ENCODE data around the gene CDK2. TPM values are rescaled to one million over a fixed set of nuclear protein-coding genes. Genes with fewer than 3 reads are reported as not detected.

The CDK2 gene
- total and polyA plus RNA-seq, 9 of the 15 experiments (the other 6 are each of a cell fraction or from before 2014, with no cell fraction given), result 17.4 to 213 (median 109) TPM

GRCh38 chr12:55935738-55936151 lies 30.9 kb upstream of the CDK2 start:
- Histone ChIP-seq H2AFZ (ENCODE audit: low read depth, low read length) (no peak overlapping the region), H3K27ac (ENCODE audit: extremely low read depth, low read depth, low read length) (no peak overlapping the region), H3K27me3 (ENCODE audit: control insufficient read depth in 2 of 2, insufficient read depth in 2 of 2, low read length in 2 of 2) (no peaks in the 10 kb centered on the region; a peak in 1 of 5 replicates), H4K20me1 (replicated peaks; ENCODE audit: control insufficient read depth, insufficient read depth, low read length) (no peaks in the 10 kb centered on the region), H3K36me3 (ENCODE audit: control insufficient read depth, insufficient read depth, low read length) (no peaks in the 10 kb centered on the region), H3K4me2 (ENCODE audit: insufficient read depth, low read length) (no peak overlapping the region), H3K79me2 (ENCODE audit: control insufficient read depth, insufficient read depth, low read length) (no peaks in the 10 kb centered on the region), H3K9me1 (ENCODE audit: control insufficient read depth, insufficient read depth, low read length) (no peaks in the 10 kb centered on the region), H3K4me1 (replicated peaks in 1 of 2; ENCODE audit: control insufficient read depth in 2 of 2, insufficient read depth in 2 of 2, low read length in 2 of 2) (peaks cover 21 to 28% of the 10 kb centered on the region in 2 experiments; a peak in 4 of 5 replicates), H3K9ac (ENCODE audit: insufficient read depth in 1 of 2, low read depth in 2 of 2, low read length in 2 of 2) (0 out of 4 replicates have a peak overlapping the region, but pooled peaks of 1 of the 2 experiments have one; percentile 5), H3K4me3 (no peak overlapping the region), H3K9me3 (replicated peaks; ENCODE audit: control insufficient read depth, insufficient read depth, low read depth, low read length) (no peaks in the 10 kb centered on the region)
- intact Hi-C loops (cut with micrococcal nuclease), result no loop called here
- ATAC-seq, result no peak
- no TSS peak for BruUV-seq (replicated peaks)
- 0 out of 2 replicates have a peak, but pooled peaks have one; percentile 12 for TF ChIP-seq ZBTB33 (CRISPR knock-in tag; IDR thresholded peaks at IDR 0.05)
- TF ChIP-seq ERF (CRISPR knock-in tag; IDR thresholded peaks at IDR 0.05), result no peak
- TF ChIP-seq EGR1 (conservative IDR thresholded peaks at IDR 0.05), result peak; percentile 65; the same call in 1 of the 2 replicates
- CTCF ChIA-PET (ENCODE audit: low intra/inter-chr PET ratio), result no interaction called here
- WGBS (ENCODE audit: insufficient coverage, low coverage, missing lambda C conversion rate), result 66% methylated on average over 25 of the region's 26 CpGs
- no peak for FAIRE-seq
- DNase-seq (ENCODE audit: extremely low read depth in 1 of 4, low spot score in 3 of 4), result no peak
- POLR2A ChIA-PET, result interaction anchor here (0.8 to 0.9 kb wide), 2 partner anchors 8 to 38 kb away, joined by 4 to 6 read pairs; partner anchors contain the start of gene PYM1
- in situ Hi-C loops (cut with MboI), result no loop called here

- ChIA-PET CTCF (ENCODE audit: low intra/inter-chr PET ratio) (no interaction called here), POLR2A (interaction anchor here (0.6 kb wide), 1 partner anchor 219 kb away, joined by 5 read pairs; no protein-coding TSS in a partner anchor)
- Histone ChIP-seq H3K4me2 (ENCODE audit: insufficient read depth, low read length) (no peak overlapping the region), H2AFZ (ENCODE audit: low read depth, low read length) (no peak overlapping the region), H3K36me3 (ENCODE audit: control insufficient read depth, insufficient read depth, low read length) (no peaks in the 10 kb centered on the region), H3K79me2 (ENCODE audit: control insufficient read depth, insufficient read depth, low read length) (no peaks in the 10 kb centered on the region), H3K9me3 (replicated peaks; ENCODE audit: control insufficient read depth, insufficient read depth, low read depth, low read length) (no peaks in the 10 kb centered on the region), H3K27ac (ENCODE audit: extremely low read depth, low read depth, low read length) (no peak overlapping the region), H3K27me3 (ENCODE audit: control insufficient read depth in 2 of 2, insufficient read depth in 2 of 2, low read length in 2 of 2) (no peaks in the 10 kb centered on the region; a peak in 1 of 5 replicates), H3K9ac (ENCODE audit: insufficient read depth in 1 of 2, low read depth in 2 of 2, low read length in 2 of 2) (no peak overlapping the region), H4K20me1 (replicated peaks; ENCODE audit: control insufficient read depth, insufficient read depth, low read length) (no peaks in the 10 kb centered on the region), H3K4me1 (replicated peaks in 1 of 2; ENCODE audit: control insufficient read depth in 2 of 2, insufficient read depth in 2 of 2, low read length in 2 of 2) (peaks cover 7 to 13% of the 10 kb centered on the region in 2 experiments; a peak in 4 of 5 replicates), H3K4me3 (no peak overlapping the region), H3K9me1 (ENCODE audit: control insufficient read depth, insufficient read depth, low read length) (no peaks in the 10 kb centered on the region)
- WGBS (ENCODE audit: insufficient coverage, low coverage, missing lambda C conversion rate), result 21% methylated on average over 2 of the region's 2 CpGs
- TF ChIP-seq SUPT5H (IDR thresholded peaks at IDR 0.05) (no peak), ZNF57 (CRISPR knock-in tag; IDR thresholded peaks at IDR 0.05) (no peak), SRSF3 (IDR thresholded peaks at IDR 0.05; ENCODE audit: insufficient read depth, low read length) (no peak), GABPB2 (CRISPR knock-in tag; conservative IDR thresholded peaks at IDR 0.05) (no peak), ZNF184 (CRISPR knock-in tag; IDR thresholded peaks at IDR 0.05) (no peak), MAFF (IDR thresholded peaks at IDR 0.05; ENCODE audit: low read length) (no peak), DNMT1 (IDR thresholded peaks at IDR 0.05) (no peak)
- DNase-seq (ENCODE audit: extremely low read depth in 1 of 4, low spot score in 3 of 4) (no peak), FAIRE-seq (no peak), ATAC-seq (no peak)
- intact Hi-C loops (cut with micrococcal nuclease), result no loop called here
- in situ Hi-C loops (cut with MboI), result no loop called here
- BruUV-seq (replicated peaks), result no TSS peak
These were observed 28.6 kb upstream of the CDK2 start for GRCh38 chr12:55937981-55938380.
